ENCODE measurements around the gene NR1D2. TPM values are rescaled to one million over a fixed set of nuclear protein-coding genes. Genes with fewer than 3 reads are reported as not detected.

NR1D2 gene
- total and polyA plus RNA-seq, 3 donors from 2014 or later = 14.5 to 41.2 (median 33.1) TPM

- DNase-seq = no peak
- 94 to 95% methylated on average over 3 of the region's 3 CpGs for WGBS, 2 donors
- intact Hi-C loops (cut with DNase I; ENCODE audit: low total_unique reads) = no loop called here
- no peak overlapping the region for H3K27ac ChIP-seq
- no peak overlapping the region for H3K4me3 ChIP-seq
- H3K27me3 ChIP-seq = no peaks in the 10 kb centered on the region
- no peaks in the 10 kb centered on the region for H3K4me1 ChIP-seq
- TF ChIP-seq POLR2A (IDR thresholded peaks at IDR 0.05) (no peak), CTCF (IDR thresholded peaks at IDR 0.05) (no peak)
- H3K36me3 ChIP-seq (ENCODE audit: low read depth, missing control alignments) = no peaks in the 10 kb centered on the region
- no peaks in the 10 kb centered on the region for H3K9me3 ChIP-seq
Observed at GRCh38 chr3:23984934-23985333, 39.8 kb downstream of the NR1D2 start.

DNA sequence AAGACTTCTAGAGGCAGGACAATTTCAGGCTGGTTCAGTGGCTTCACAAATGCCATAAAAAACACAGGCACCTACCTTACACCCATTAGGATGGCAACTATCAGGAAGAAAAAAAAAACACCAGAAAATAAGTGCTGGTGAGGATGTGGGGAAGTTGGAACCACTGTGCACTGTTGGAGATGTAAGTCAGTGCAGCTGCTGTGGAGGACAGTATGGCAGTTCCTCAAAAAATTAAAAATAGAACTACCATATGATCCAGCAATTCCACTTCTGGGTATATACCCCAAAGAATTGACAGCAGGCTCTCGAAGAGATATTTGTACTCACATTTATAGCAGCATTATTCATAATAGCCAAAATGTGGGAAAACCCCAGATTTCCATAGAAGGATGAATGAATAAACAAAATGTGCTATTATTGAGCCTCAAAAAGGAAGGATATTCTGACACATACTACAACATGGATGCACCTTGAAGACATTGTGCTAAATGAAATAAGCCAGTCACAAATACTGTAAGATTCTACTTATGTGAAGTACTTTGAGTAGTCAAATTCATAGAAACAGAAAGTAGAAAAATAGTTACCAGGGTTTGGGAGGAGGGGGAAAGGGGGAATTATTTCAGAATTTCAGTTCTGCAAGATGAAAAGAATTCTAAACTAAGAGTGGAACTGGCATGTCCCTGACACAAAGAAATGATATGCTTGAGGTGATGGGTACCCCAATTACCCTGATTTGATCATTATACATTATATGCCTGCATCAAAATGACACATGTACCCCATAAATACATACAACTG is 40.9 kb downstream of the NR1D2 start:
- intact Hi-C loops (cut with DNase I; ENCODE audit: low total_unique reads) = no loop called here
- no peaks in the 10 kb centered on the region for H3K9me3 ChIP-seq
- DNase-seq = no peak
- H3K27me3 ChIP-seq = no peaks in the 10 kb centered on the region
- TF ChIP-seq CTCF (IDR thresholded peaks at IDR 0.05) (no peak), POLR2A (IDR thresholded peaks at IDR 0.05) (no peak)
- 78 to 79% methylated on average over 1 of the region's 1 CpG for WGBS, 2 donors
- H3K36me3 ChIP-seq (ENCODE audit: low read depth, missing control alignments) = no peaks in the 10 kb centered on the region
- no peak overlapping the region for H3K27ac ChIP-seq
- H3K4me1 ChIP-seq = no peaks in the 10 kb centered on the region
- H3K4me3 ChIP-seq = no peak overlapping the region

- no peak for TF ChIP-seq CTCF (IDR thresholded peaks at IDR 0.05)
- TF ChIP-seq POLR2A (IDR thresholded peaks at IDR 0.05) = no peak
- H3K9me3 ChIP-seq = no peaks in the 10 kb centered on the region
- H3K36me3 ChIP-seq (ENCODE audit: low read depth, missing control alignments) = no peaks in the 10 kb centered on the region
- DNase-seq = no peak
- intact Hi-C loops (cut with DNase I; ENCODE audit: low total_unique reads) = no loop called here
- H3K4me3 ChIP-seq = no peak overlapping the region
- no peak overlapping the region for H3K27ac ChIP-seq
- no peaks in the 10 kb centered on the region for H3K27me3 ChIP-seq
- 81% methylated on average over 8 of the region's 8 CpGs for WGBS, 2 donors
- no peaks in the 10 kb centered on the region for H3K4me1 ChIP-seq
Observed at GRCh38 chr3:23987356-23987755, 42.3 kb downstream of the NR1D2 start.

GRCh38 chr3:23991306-23991682 is 46.2 kb downstream of the NR1D2 start:
- intact Hi-C loops (cut with DNase I; ENCODE audit: low total_unique reads) = no loop called here
- no peak for TF ChIP-seq CTCF (IDR thresholded peaks at IDR 0.05)
- no peak for TF ChIP-seq POLR2A (IDR thresholded peaks at IDR 0.05)
- no peak for DNase-seq

More at GRCh38 chr3:23991306-23991682, 46.2 kb downstream of the NR1D2 start:
- Histone ChIP-seq H3K4me3 (no peak overlapping the region), H3K36me3 (ENCODE audit: low read depth, missing control alignments) (no peaks in the 10 kb centered on the region), H3K27ac (no peak overlapping the region), H3K27me3 (no peaks in the 10 kb centered on the region), H3K9me3 (no peaks in the 10 kb centered on the region), H3K4me1 (peaks cover 7% of the 10 kb centered on the region)
- WGBS, 2 donors = 92 to 93% methylated on average over 3 of the region's 3 CpGs
